ENCODE data around the gene RND1.
"Not testable (repeated sequence)": the region's sequence is repeated elsewhere in the genome, so short reads cannot be mapped to it uniquely, and the experiment has no call there.

DNA sequence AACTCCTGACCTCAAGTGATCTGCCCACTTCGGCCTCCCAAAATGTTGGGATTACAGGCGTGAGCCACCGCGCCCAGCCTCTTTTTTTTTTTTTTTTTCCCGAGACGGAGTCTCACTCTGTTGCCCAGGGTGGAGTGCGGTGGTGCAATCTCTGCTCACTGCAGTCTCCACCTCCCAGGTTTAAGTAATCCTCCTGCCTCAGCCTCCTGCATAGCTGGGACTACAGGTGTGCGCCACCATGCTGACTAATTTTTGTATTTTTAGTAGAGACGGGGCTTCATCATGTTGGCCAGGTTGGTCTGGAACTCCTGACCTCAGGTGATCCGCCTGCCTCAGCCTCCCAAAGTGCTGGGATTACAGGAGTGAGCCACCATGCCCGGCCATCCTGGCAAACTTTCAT lies 44.0 kb upstream of the RND1 start:
- TF ChIP-seq, protein P1, sequence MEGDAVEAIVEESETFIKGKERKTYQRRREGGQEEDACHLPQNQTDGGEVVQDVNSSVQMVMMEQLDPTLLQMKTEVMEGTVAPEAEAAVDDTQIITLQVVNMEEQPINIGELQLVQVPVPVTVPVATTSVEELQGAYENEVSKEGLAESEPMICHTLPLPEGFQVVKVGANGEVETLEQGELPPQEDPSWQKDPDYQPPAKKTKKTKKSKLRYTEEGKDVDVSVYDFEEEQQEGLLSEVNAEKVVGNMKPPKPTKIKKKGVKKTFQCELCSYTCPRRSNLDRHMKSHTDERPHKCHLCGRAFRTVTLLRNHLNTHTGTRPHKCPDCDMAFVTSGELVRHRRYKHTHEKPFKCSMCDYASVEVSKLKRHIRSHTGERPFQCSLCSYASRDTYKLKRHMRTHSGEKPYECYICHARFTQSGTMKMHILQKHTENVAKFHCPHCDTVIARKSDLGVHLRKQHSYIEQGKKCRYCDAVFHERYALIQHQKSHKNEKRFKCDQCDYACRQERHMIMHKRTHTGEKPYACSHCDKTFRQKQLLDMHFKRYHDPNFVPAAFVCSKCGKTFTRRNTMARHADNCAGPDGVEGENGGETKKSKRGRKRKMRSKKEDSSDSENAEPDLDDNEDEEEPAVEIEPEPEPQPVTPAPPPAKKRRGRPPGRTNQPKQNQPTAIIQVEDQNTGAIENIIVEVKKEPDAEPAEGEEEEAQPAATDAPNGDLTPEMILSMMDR (IDR thresholded peaks at IDR 0.05), result not testable (repeated sequence)
- TF ChIP-seq POLR2A (IDR thresholded peaks at IDR 0.05), result not testable (repeated sequence)
